ENCODE data around the gene RAB7B.

The RAB7B gene

GRCh38 chr1:205932776-205933175 lies 70.4 kb downstream of the RAB7B start:
- H3K27me3 ChIP-seq (ENCODE audit: control insufficient read depth in 1 of 2, insufficient read depth in 2 of 2, low read length in 2 of 2), result peaks cover 0 to 9% of the 10 kb centered on the region in 2 donors
- no peak overlapping the region for H3K27ac ChIP-seq (ENCODE audit: low read depth, low read length)
- H3K4me1 ChIP-seq (ENCODE audit: control insufficient read depth in 1 of 2, insufficient read depth in 2 of 2, low read length in 2 of 2), result no peaks in the 10 kb centered on the region
- H3K9me3 ChIP-seq (ENCODE audit: control insufficient read depth in 1 of 2, low read length in 2 of 2), result no peaks in the 10 kb centered on the region
- H3K36me3 ChIP-seq (ENCODE audit: control insufficient read depth in 1 of 2, insufficient read depth in 2 of 2, low read length in 2 of 2), result no peaks in the 10 kb centered on the region
- H3K9ac ChIP-seq (ENCODE audit: low read depth in 1 of 2, low read length in 2 of 2), result no peak overlapping the region
- H3K4me3 ChIP-seq (ENCODE audit: low read depth in 1 of 2, low read length in 2 of 2), result no peak overlapping the region

GRCh38 chr1:205930799-205931281 lies 72.4 kb downstream of the RAB7B start:
- no peaks in the 10 kb centered on the region for H3K4me1 ChIP-seq (ENCODE audit: control insufficient read depth in 1 of 2, insufficient read depth in 2 of 2, low read length in 2 of 2)
- no peak overlapping the region for H3K27ac ChIP-seq (ENCODE audit: low read depth, low read length)
- no peak overlapping the region for H3K9ac ChIP-seq (ENCODE audit: low read depth in 1 of 2, low read length in 2 of 2)
- no peaks in the 10 kb centered on the region for H3K36me3 ChIP-seq (ENCODE audit: control insufficient read depth in 1 of 2, insufficient read depth in 2 of 2, low read length in 2 of 2)
- no peak overlapping the region for H3K4me3 ChIP-seq (ENCODE audit: low read depth in 1 of 2, low read length in 2 of 2)
- no peaks in the 10 kb centered on the region for H3K9me3 ChIP-seq (ENCODE audit: control insufficient read depth in 1 of 2, low read length in 2 of 2)
- H3K27me3 ChIP-seq (ENCODE audit: control insufficient read depth in 1 of 2, insufficient read depth in 2 of 2, low read length in 2 of 2), result peaks cover 0 to 4% of the 10 kb centered on the region in 2 donors

- Histone ChIP-seq H3K9me3 (ENCODE audit: control insufficient read depth in 1 of 2, low read length in 2 of 2) (no peaks in the 10 kb centered on the region), H3K4me1 (ENCODE audit: control insufficient read depth in 1 of 2, insufficient read depth in 2 of 2, low read length in 2 of 2) (no peaks in the 10 kb centered on the region), H3K9ac (ENCODE audit: low read depth in 1 of 2, low read length in 2 of 2) (no peak overlapping the region), H3K27ac (ENCODE audit: low read depth, low read length) (no peak overlapping the region), H3K27me3 (ENCODE audit: control insufficient read depth in 1 of 2, insufficient read depth in 2 of 2, low read length in 2 of 2) (peaks cover 0 to 2% of the 10 kb centered on the region in 2 donors), H3K4me3 (ENCODE audit: low read depth in 1 of 2, low read length in 2 of 2) (no peak overlapping the region), H3K36me3 (ENCODE audit: control insufficient read depth in 1 of 2, insufficient read depth in 2 of 2, low read length in 2 of 2) (no peaks in the 10 kb centered on the region)
These were observed 73.0 kb downstream of the RAB7B start for GRCh38 chr1:205930195-205930577.

GRCh38 chr1:205929496-205930194 lies 73.5 kb downstream of the RAB7B start:
- no peak overlapping the region for H3K4me3 ChIP-seq (ENCODE audit: low read depth in 1 of 2, low read length in 2 of 2)
- no peaks in the 10 kb centered on the region for H3K4me1 ChIP-seq (ENCODE audit: control insufficient read depth in 1 of 2, insufficient read depth in 2 of 2, low read length in 2 of 2)
- no peaks in the 10 kb centered on the region for H3K9me3 ChIP-seq (ENCODE audit: control insufficient read depth in 1 of 2, low read length in 2 of 2)
- H3K36me3 ChIP-seq (ENCODE audit: control insufficient read depth in 1 of 2, insufficient read depth in 2 of 2, low read length in 2 of 2), result no peaks in the 10 kb centered on the region
- peaks cover 0 to 2% of the 10 kb centered on the region in 2 donors for H3K27me3 ChIP-seq (ENCODE audit: control insufficient read depth in 1 of 2, insufficient read depth in 2 of 2, low read length in 2 of 2)
- no peak overlapping the region for H3K9ac ChIP-seq (ENCODE audit: low read depth in 1 of 2, low read length in 2 of 2)
- H3K27ac ChIP-seq (ENCODE audit: low read depth, low read length), result no peak overlapping the region

GRCh38 chr1:205928317-205928716 lies 74.9 kb downstream of the RAB7B start:
- Histone ChIP-seq H3K4me1 (ENCODE audit: control insufficient read depth in 1 of 2, insufficient read depth in 2 of 2, low read length in 2 of 2) (no peaks in the 10 kb centered on the region), H3K9me3 (ENCODE audit: control insufficient read depth in 1 of 2, low read length in 2 of 2) (no peaks in the 10 kb centered on the region), H3K4me3 (ENCODE audit: low read depth in 1 of 2, low read length in 2 of 2) (no peak overlapping the region), H3K27me3 (ENCODE audit: control insufficient read depth in 1 of 2, insufficient read depth in 2 of 2, low read length in 2 of 2) (peaks cover 0 to 2% of the 10 kb centered on the region in 2 donors), H3K27ac (ENCODE audit: low read depth, low read length) (no peak overlapping the region), H3K36me3 (ENCODE audit: control insufficient read depth in 1 of 2, insufficient read depth in 2 of 2, low read length in 2 of 2) (no peaks in the 10 kb centered on the region), H3K9ac (ENCODE audit: low read depth in 1 of 2, low read length in 2 of 2) (no peak overlapping the region)

- Histone ChIP-seq H3K9ac (ENCODE audit: low read depth in 1 of 2, low read length in 2 of 2) (no peak overlapping the region), H3K27ac (ENCODE audit: low read depth, low read length) (no peak overlapping the region), H3K36me3 (ENCODE audit: control insufficient read depth in 1 of 2, insufficient read depth in 2 of 2, low read length in 2 of 2) (no peaks in the 10 kb centered on the region), H3K4me1 (ENCODE audit: control insufficient read depth in 1 of 2, insufficient read depth in 2 of 2, low read length in 2 of 2) (no peaks in the 10 kb centered on the region), H3K4me3 (ENCODE audit: low read depth in 1 of 2, low read length in 2 of 2) (no peak overlapping the region), H3K27me3 (ENCODE audit: control insufficient read depth in 1 of 2, insufficient read depth in 2 of 2, low read length in 2 of 2) (peaks cover 0 to 2% of the 10 kb centered on the region in 2 donors), H3K9me3 (ENCODE audit: control insufficient read depth in 1 of 2, low read length in 2 of 2) (no peaks in the 10 kb centered on the region)
These were observed 75.5 kb downstream of the RAB7B start for GRCh38 chr1:205927676-205928075.

GRCh38 chr1:205927247-205927646 lies 75.9 kb downstream of the RAB7B start:
- peaks cover 0 to 2% of the 10 kb centered on the region in 2 donors for H3K27me3 ChIP-seq (ENCODE audit: control insufficient read depth in 1 of 2, insufficient read depth in 2 of 2, low read length in 2 of 2)
- H3K9ac ChIP-seq (ENCODE audit: low read depth in 1 of 2, low read length in 2 of 2), result no peak overlapping the region
- H3K27ac ChIP-seq (ENCODE audit: low read depth, low read length), result no peak overlapping the region
- H3K4me3 ChIP-seq (ENCODE audit: low read depth in 1 of 2, low read length in 2 of 2), result no peak overlapping the region
- H3K36me3 ChIP-seq (ENCODE audit: control insufficient read depth in 1 of 2, insufficient read depth in 2 of 2, low read length in 2 of 2), result no peaks in the 10 kb centered on the region
- no peaks in the 10 kb centered on the region for H3K4me1 ChIP-seq (ENCODE audit: control insufficient read depth in 1 of 2, insufficient read depth in 2 of 2, low read length in 2 of 2)
- no peaks in the 10 kb centered on the region for H3K9me3 ChIP-seq (ENCODE audit: control insufficient read depth in 1 of 2, low read length in 2 of 2)

Measured in duodenal mucosa (tissue), 2 donors.